BLaER1 (cell line): ENCODE measurements around the gene KAZN.

Experiments used
- H3K27ac ChIP-seq: shearing (Covaris generic); formaldehyde crosslinking; 2 replicates; pipeline ENCODE4 v1.8.1; 2022
- H3K27me3 ChIP-seq: shearing (Covaris generic); formaldehyde crosslinking; 2 replicates; pipeline ENCODE4 v1.8.1; 2022
- H3K36me3 ChIP-seq: shearing (Covaris generic); formaldehyde crosslinking; 2 replicates; pipeline ENCODE4 v1.8.1; 2022
- H3K4me1 ChIP-seq: shearing (Covaris generic); formaldehyde crosslinking; 2 replicates; pipeline ENCODE4 v1.8.1; 2022
- H3K4me2 ChIP-seq: shearing (Covaris generic); formaldehyde crosslinking; 2 replicates; pipeline ENCODE4 v1.8.1; 2022
- H3K4me3 ChIP-seq: shearing (Covaris generic); formaldehyde crosslinking; 2 replicates; pipeline ENCODE4 v1.8.1; 2022
- H3K9ac ChIP-seq: shearing (Covaris generic); formaldehyde crosslinking; 2 replicates; pipeline ENCODE4 v1.8.1; 2022
- H3K9me3 ChIP-seq: shearing (Covaris generic); formaldehyde crosslinking; 2 replicates; pipeline ENCODE4 v1.8.1; 2022
- H4K20me1 ChIP-seq: shearing (Covaris generic); formaldehyde crosslinking; 2 replicates; pipeline ENCODE4 v1.8.1; 2022
- Cebpa-rat ChIP-seq: shearing (Covaris generic); IDR thresholded peaks from 2 replicates; pipeline ENCODE4 v1.8.1; 2022

KAZN gene

DNA sequence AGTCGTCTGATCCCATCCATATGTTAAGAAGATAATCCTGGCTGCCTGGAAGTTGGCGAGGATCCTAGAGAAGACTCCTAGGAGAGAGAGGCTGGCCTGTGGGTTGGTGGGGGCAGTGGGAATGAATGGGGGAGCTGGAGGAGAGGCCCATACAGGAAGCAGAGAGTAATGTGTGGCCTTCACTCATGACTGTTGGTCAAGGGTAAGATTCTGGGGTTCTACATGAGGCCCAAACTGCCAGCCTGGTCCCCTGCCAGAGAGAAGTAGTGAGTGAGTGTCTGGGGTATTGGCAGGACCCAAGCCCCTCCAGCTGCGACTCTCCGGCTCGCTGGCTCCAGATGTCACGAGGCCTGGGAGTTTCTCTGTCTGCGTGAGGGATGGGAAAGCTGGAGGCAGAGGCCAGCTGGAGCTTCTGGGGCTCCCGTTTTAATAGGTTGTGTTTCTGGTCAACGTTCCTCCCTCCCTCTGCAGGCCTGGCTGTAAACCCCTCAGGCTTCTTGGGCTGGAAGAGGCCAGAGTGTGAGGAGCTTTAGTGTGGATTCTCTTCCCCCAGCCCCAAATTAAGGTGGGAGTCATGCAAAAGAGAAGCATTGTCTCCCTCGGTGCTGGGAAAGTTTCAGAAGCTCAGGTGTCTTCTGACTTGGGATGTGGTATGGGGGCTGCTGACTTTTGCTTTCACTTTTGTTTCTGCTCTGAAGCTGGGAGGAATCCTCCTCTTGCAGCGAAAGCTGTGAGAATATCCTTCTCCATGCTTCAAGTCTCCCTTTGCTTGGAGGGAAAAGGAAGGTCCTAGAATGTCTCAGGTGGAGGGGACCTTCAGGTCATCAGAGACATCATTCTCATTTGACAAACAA is 557.6 kb downstream of the KAZN start:
- H3K4me1 ChIP-seq = peaks cover 61% of the 10 kb centered on the region
- peak overlapping the region; percentile 98 for H3K4me2 ChIP-seq
- H3K36me3 ChIP-seq = no peaks in the 10 kb centered on the region
- peaks cover 43% of the 10 kb centered on the region for H3K27me3 ChIP-seq
- TF ChIP-seq Cebpa-rat = no peak
- H4K20me1 ChIP-seq = peaks cover 7% of the 10 kb centered on the region
- peak overlapping the region; percentile 32; the same call in 1 of the 2 replicates for H3K27ac ChIP-seq
- H3K9ac ChIP-seq = peak overlapping the region; percentile 52
- H3K9me3 ChIP-seq = no peaks in the 10 kb centered on the region
- H3K4me3 ChIP-seq = peak overlapping the region; percentile 48

DNA sequence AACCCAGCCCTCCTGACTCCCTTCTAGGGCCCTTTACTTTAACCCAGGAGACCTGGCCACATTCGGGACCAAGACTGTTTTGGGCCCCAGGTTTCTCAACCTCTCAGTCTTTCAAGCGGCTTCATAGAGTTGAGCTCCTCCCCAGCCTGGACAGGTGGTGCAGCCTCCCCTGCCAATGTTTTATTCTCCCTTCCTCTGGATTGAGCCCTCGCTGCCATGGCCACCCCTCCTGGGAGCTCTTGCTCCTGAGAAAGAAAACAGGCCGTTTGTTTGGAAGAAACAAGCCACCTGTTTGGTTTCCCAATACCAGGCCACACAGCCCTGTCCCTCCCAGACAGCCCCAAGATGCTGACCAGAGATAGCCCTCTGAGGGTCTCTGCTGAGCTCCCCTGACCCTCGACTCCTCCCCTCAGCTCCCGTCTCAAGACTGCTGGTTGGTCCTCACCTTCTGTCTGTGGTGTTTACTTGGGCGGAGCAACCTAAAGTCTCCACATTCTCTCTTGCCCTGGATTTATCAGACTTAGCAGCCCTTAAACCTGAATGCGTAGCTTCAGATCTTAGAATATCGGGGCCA is 558.4 kb downstream of the KAZN start:
- no peak for TF ChIP-seq Cebpa-rat
- Histone ChIP-seq H3K27ac (peak overlapping the region; percentile 32; the same call in 1 of the 2 replicates), H3K9me3 (no peaks in the 10 kb centered on the region)

DNA sequence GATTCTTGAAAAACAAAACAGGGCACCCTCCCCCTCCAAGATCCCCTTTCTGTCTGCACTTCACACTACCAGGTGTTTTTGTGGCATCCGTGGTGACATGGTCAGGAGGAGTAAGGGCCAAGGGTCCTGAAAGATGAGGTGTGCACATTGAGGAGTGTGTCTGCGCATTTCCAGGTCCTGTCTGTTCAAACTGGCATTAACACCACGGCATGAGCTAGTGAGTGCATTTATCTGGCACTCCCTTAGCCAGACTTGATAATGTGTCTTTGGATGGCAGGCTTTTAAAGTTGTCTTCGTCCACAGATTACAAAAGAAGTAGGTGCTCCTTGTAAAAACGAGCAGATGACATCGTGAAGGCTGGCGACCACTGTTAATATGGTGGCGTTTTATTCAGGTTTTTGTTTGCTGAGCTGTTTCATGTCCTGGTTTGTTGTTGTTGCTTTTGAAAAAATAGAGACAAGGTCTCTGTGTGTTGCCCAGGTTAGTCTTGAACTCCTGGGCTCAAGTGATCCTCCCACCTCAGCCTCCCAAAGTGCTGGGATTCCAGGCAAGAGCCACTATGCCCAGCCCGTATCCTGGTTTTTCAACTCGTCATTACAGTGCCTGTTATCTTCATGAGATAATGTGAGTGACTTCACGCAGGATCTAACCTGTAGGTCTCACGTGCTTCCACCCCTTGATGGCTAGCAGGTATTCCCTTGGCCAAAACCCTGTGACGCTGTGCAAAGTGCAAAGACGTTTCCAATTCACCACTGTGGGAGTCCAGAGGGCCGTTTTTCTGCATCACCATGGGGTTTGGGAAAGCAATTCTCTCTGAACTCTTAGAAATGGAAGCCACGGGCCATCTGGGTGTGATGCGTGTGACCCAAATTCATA is 559.3 kb downstream of the KAZN start:
- Histone ChIP-seq H3K4me3 (no peak overlapping the region), H3K4me2 (peak overlapping the region; percentile 98), H3K27me3 (peaks cover 26% of the 10 kb centered on the region), H3K9ac (no peak overlapping the region), H4K20me1 (peaks cover 4% of the 10 kb centered on the region), H3K36me3 (no peaks in the 10 kb centered on the region), H3K4me1 (peaks cover 55% of the 10 kb centered on the region), H3K27ac (no peak overlapping the region), H3K9me3 (no peaks in the 10 kb centered on the region)
- TF ChIP-seq Cebpa-rat = no peak

More for the DNA sequence above, 558.4 kb downstream of the KAZN start:
- H3K4me3 ChIP-seq = peak overlapping the region; percentile 48; the same call in 1 of the 2 replicates
- H3K27me3 ChIP-seq = peaks cover 35% of the 10 kb centered on the region
- peaks cover 7% of the 10 kb centered on the region for H4K20me1 ChIP-seq
- peak overlapping the region; percentile 98 for H3K4me2 ChIP-seq
- peaks cover 61% of the 10 kb centered on the region for H3K4me1 ChIP-seq
- H3K9ac ChIP-seq = no peak overlapping the region
- no peaks in the 10 kb centered on the region for H3K36me3 ChIP-seq

DNA sequence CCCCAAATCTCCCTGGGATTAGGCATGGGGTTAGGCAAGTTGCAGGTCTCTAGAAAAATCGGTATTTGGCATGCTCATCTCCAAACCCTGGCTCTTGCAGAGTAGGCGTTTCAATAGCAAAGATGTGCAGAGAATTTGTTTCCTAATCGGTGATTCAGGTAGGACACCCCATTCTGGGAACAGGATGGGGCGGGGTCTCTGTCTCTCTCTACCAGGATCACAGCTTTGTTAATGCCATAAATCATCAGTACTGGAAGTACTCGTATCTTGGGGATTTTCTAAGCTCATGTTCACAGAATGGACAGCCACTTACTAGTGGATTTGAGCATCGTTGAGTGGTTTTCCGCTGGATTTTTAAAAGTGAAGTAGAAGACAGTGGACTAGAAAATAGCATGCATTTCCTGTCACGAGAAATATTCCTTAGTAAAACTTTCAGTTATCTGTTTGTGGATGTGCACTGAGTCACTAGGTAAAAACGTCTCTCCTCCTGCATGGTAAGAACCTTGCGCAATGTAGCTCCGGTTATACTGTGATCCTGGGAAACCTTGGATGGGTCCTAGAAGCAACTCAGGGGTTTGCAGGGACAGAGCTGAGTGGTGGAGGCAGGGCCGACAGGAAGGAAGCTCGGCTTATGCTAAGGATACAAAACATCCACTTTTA is 560.2 kb downstream of the KAZN start:
- Histone ChIP-seq H3K4me3 (no peak overlapping the region), H3K27me3 (peaks cover 18% of the 10 kb centered on the region), H3K27ac (no peak overlapping the region), H3K4me1 (peaks cover 57% of the 10 kb centered on the region), H3K36me3 (no peaks in the 10 kb centered on the region), H4K20me1 (no peaks in the 10 kb centered on the region), H3K9me3 (no peaks in the 10 kb centered on the region), H3K4me2 (peak overlapping the region; percentile 49), H3K9ac (no peak overlapping the region)
- TF ChIP-seq Cebpa-rat = no peak

DNA sequence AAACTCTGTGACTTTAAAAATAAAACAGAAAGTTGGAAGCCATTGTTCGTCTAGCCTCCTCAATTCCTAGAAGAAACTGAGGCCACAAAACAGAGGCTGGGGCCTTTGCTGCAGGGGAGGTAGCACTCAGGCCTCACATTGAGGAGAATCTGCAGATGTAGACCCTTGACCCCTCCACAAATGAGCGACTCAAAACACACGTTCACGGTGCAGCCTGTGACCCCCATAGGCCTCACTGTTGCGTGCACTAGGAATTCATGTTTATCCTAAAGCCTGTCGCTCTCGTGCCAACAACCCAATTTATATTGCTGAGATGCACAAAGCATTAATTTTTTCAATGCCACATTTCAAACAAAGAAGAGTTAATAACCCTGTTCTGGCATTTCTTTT is 560.7 kb downstream of the KAZN start:
- no peaks in the 10 kb centered on the region for H3K36me3 ChIP-seq
- H3K9me3 ChIP-seq = no peaks in the 10 kb centered on the region
- H3K4me3 ChIP-seq = no peak overlapping the region
- H3K4me1 ChIP-seq = peaks cover 52% of the 10 kb centered on the region
- peaks cover 12% of the 10 kb centered on the region for H3K27me3 ChIP-seq
- H3K27ac ChIP-seq = no peak overlapping the region
- TF ChIP-seq Cebpa-rat = no peak
- H3K9ac ChIP-seq = no peak overlapping the region
- H3K4me2 ChIP-seq = peak overlapping the region; percentile 49
- H4K20me1 ChIP-seq = no peaks in the 10 kb centered on the region

DNA sequence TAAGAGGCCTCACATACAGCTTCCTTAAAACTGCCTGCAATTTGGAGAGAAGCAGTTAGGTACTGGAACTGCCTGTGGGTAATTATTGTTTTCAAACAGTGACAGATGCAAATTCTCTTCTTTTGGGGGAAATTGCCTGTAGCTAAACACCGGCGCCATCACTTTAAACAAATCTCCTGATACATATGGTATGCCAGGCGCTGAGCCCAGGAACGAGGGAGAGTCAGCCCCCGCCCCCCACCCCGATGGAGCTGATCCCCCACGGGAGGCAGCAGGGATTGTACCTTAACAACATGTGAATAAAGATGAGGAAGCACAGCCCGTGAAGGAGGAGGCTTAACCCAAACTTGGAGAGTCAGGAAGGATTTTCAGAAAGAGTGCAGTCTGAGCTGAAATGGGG is 562.1 kb downstream of the KAZN start:
- Histone ChIP-seq H3K9me3 (no peaks in the 10 kb centered on the region), H3K4me3 (no peak overlapping the region), H3K4me2 (no peak overlapping the region), H3K4me1 (peaks cover 41% of the 10 kb centered on the region), H3K27ac (no peak overlapping the region), H3K9ac (no peak overlapping the region), H4K20me1 (no peaks in the 10 kb centered on the region), H3K27me3 (no peaks in the 10 kb centered on the region), H3K36me3 (no peaks in the 10 kb centered on the region)
- TF ChIP-seq Cebpa-rat = no peak

DNA sequence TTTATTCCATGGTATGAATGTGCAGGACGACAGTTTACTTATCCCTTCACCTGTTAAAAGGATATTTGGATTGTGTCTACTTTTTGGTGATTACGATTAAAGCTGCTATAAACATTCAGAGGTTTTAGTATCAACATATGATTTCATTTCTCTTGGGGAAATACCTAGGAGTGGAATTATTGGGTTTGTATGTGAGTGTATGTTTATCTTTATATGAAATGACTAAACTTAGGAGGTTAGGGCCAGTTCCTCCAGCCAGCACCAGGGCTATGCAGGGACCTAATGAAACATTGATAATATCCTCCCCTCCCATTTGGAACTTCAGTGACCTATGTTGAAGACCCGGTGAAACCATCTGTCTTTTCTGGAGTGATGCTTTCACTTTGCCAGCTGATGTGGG is 568.9 kb downstream of the KAZN start:
- Histone ChIP-seq H3K4me3 (no peak overlapping the region), H3K27me3 (no peaks in the 10 kb centered on the region), H4K20me1 (no peaks in the 10 kb centered on the region), H3K36me3 (no peaks in the 10 kb centered on the region), H3K9me3 (no peaks in the 10 kb centered on the region), H3K9ac (no peak overlapping the region), H3K4me1 (peaks cover 16% of the 10 kb centered on the region), H3K27ac (no peak overlapping the region), H3K4me2 (no peak overlapping the region)
- no peak for TF ChIP-seq Cebpa-rat
